Measurements from ENCODE around the gene NDUFB7. TPM values are rescaled to one million over a fixed set of nuclear protein-coding genes. Genes with fewer than 3 reads are reported as not detected.
A peak's percentile ranks its signal among the peaks of the same experiment; 100 is the strongest.
"Not testable (repeated sequence)": the region's sequence is repeated elsewhere in the genome, so short reads cannot be mapped to it uniquely, and the experiment has no call there.

The NDUFB7 gene
- total RNA-seq, 1 experiment from 2014 or later, result 192 TPM

GRCh38 chr19:14553042-14553938 lies 18.6 kb downstream of the NDUFB7 start:
- BruUV-seq (replicated peaks), result no TSS peak
- Histone ChIP-seq H3F3A (ENCODE audit: insufficient read depth, low read depth) (peaks cover 35% of the 10 kb centered on the region), H3K9me2 (ENCODE audit: insufficient read depth) (no peaks in the 10 kb centered on the region), H3K4me2 (no peak overlapping the region), H3K4me1 (replicated peaks; ENCODE audit: insufficient read depth) (peaks cover 23% of the 10 kb centered on the region), H3K27me3 (ENCODE audit: insufficient read depth, low read depth) (no peaks in the 10 kb centered on the region), H3K9me3 (ENCODE audit: insufficient read depth, low read depth) (no peaks in the 10 kb centered on the region), H2AFZ (no peak overlapping the region), H3K79me2 (ENCODE audit: low read depth) (peaks cover 54% of the 10 kb centered on the region), H3K4me3 (no peak overlapping the region), H3K27ac (no peak overlapping the region), H3K36me3 (ENCODE audit: low read depth) (no peaks in the 10 kb centered on the region; the same call in 1 of the 2 replicates), H4K20me1 (ENCODE audit: insufficient read depth) (peaks cover 37% of the 10 kb centered on the region)
- ChIA-PET CTCF (interaction anchor here (0.5 to 0.6 kb wide), 2 partner anchors 17 to 627 kb away, joined by 4 to 15 read pairs; no protein-coding TSS in a partner anchor), POLR2A (ENCODE audit: unreplicated experiment) (no interaction called here)
- DNase-seq, result no peak
- no peak for TF ChIP-seq EZH2 (IDR thresholded peaks at IDR 0.05; ENCODE audit: low read depth)
- TF ChIP-seq CTCF (conservative IDR thresholded peaks at IDR 0.05), result no peak
- intact Hi-C loops (cut with micrococcal nuclease; ENCODE audit: unreplicated experiment), result loop anchor here (5.0 kb wide), 1 partner anchor 121 kb away; the partner anchor contains the start of gene PKN1

GRCh38 chr19:14552006-14552360 lies 19.9 kb downstream of the NDUFB7 start:
- Histone ChIP-seq H3K79me2 (ENCODE audit: low read depth) (peaks cover 41% of the 10 kb centered on the region), H4K20me1 (ENCODE audit: insufficient read depth) (peaks cover 28% of the 10 kb centered on the region), H3K4me1 (replicated peaks; ENCODE audit: insufficient read depth) (peaks cover 23% of the 10 kb centered on the region), H3F3A (ENCODE audit: insufficient read depth, low read depth) (peaks cover 35% of the 10 kb centered on the region)
- H3K4me3 ChIP-seq; H3K27me3 ChIP-seq (ENCODE audit: insufficient read depth, low read depth); BruUV-seq (replicated peaks); H3K27ac ChIP-seq; H3K9me3 ChIP-seq (ENCODE audit: insufficient read depth, low read depth); H3K36me3 ChIP-seq (ENCODE audit: low read depth); H2AFZ ChIP-seq; H3K9me2 ChIP-seq (ENCODE audit: insufficient read depth); H3K4me2 ChIP-seq: not testable (repeated sequence)
- DNase-seq, result peak in 1 of 2 experiments; percentile 5
- intact Hi-C loops (cut with micrococcal nuclease; ENCODE audit: unreplicated experiment), result loop anchor here (5.0 kb wide), 1 partner anchor 120 kb away; the partner anchor contains the start of gene PKN1
- CTCF ChIA-PET, result interaction anchor here (0.6 kb wide), 1 partner anchor 963 kb away, joined by 3 read pairs; no protein-coding TSS in a partner anchor
- POLR2A ChIA-PET (ENCODE audit: unreplicated experiment), result interaction anchor here (0.5 to 0.6 kb wide), 2 partner anchors 56 to 61 kb away, joined by 5 read pairs; no protein-coding TSS in a partner anchor

- Histone ChIP-seq H4K20me1 (ENCODE audit: insufficient read depth) (peaks cover 23% of the 10 kb centered on the region), H3K4me2 (peak overlapping the region; percentile 12; the same call in 1 of the 2 replicates), H3K4me1 (replicated peaks; ENCODE audit: insufficient read depth) (peaks cover 21% of the 10 kb centered on the region), H3K79me2 (ENCODE audit: low read depth) (peaks cover 45% of the 10 kb centered on the region), H3F3A (ENCODE audit: insufficient read depth, low read depth) (peaks cover 33% of the 10 kb centered on the region)
- POLR2A ChIA-PET (ENCODE audit: unreplicated experiment), result interaction anchor here (0.5 to 0.6 kb wide), 3 partner anchors 47 to 61 kb away, joined by 3 to 5 read pairs (median 5); no protein-coding TSS in a partner anchor
- not testable (repeated sequence) for BruUV-seq (replicated peaks); H3K4me3 ChIP-seq; H3K36me3 ChIP-seq (ENCODE audit: low read depth); H3K27ac ChIP-seq; H2AFZ ChIP-seq; H3K9me2 ChIP-seq (ENCODE audit: insufficient read depth); H3K27me3 ChIP-seq (ENCODE audit: insufficient read depth, low read depth); H3K9me3 ChIP-seq (ENCODE audit: insufficient read depth, low read depth)
- peak; percentile 54 for TF ChIP-seq CTCF (conservative IDR thresholded peaks at IDR 0.05)
- CTCF ChIA-PET, result interaction anchor here (0.6 to 1.4 kb wide), 3 partner anchors 41 to 963 kb away, joined by 3 to 11 read pairs (median 3); no protein-coding TSS in a partner anchor
- intact Hi-C loops (cut with micrococcal nuclease; ENCODE audit: unreplicated experiment), result loop anchor here (1.0 to 5.0 kb wide), 2 partner anchors 55 to 119 kb away; partner anchors contain the start of genes GIPC1 and PKN1
- peak; percentile 67 to 81 for DNase-seq
Measured at GRCh38 chr19:14551134-14552005, 20.5 kb downstream of the NDUFB7 start.
